ENCODE data around the gene PIP4K2A.

DNA sequence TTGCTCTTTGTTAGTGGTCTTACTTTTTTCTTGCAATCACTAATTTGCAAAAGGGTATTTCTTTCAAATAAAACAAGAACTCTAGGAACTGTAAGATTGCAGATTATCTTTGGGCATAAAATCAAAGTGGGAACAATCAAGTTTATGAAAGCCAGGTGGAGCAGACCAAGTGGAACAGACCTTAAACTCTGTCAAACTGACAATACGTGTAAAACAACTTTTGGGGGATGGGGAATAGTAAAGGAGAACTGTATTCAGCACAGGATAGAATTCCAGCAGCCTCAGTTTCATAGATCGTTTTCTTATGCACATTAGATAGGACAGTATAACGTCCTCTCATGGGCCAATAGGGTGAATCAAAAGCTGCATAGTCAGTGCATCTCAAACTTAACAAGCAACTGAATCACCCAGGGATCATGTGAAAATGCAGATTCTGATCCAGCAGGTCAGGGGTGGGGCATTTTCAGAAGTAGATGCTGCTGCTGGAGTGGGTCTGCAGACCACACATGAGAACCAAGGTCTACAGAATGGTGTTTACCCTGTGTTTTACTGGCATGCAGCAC, 120.7 kb downstream of the PIP4K2A start:
- TF ChIP-seq, protein P1, sequence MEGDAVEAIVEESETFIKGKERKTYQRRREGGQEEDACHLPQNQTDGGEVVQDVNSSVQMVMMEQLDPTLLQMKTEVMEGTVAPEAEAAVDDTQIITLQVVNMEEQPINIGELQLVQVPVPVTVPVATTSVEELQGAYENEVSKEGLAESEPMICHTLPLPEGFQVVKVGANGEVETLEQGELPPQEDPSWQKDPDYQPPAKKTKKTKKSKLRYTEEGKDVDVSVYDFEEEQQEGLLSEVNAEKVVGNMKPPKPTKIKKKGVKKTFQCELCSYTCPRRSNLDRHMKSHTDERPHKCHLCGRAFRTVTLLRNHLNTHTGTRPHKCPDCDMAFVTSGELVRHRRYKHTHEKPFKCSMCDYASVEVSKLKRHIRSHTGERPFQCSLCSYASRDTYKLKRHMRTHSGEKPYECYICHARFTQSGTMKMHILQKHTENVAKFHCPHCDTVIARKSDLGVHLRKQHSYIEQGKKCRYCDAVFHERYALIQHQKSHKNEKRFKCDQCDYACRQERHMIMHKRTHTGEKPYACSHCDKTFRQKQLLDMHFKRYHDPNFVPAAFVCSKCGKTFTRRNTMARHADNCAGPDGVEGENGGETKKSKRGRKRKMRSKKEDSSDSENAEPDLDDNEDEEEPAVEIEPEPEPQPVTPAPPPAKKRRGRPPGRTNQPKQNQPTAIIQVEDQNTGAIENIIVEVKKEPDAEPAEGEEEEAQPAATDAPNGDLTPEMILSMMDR (IDR thresholded peaks at IDR 0.05; ENCODE audit: insufficient read depth, low read length, poor library complexity, severe bottlenecking), result no peak
- no peak for TF ChIP-seq EZH2phosphoT487 (conservative IDR thresholded peaks at IDR 0.05; ENCODE audit: low read length)
